ENCODE measurements around the gene PAFAH1B2. TPM values are rescaled to one million over a fixed set of nuclear protein-coding genes. Genes with fewer than 3 reads are reported as not detected.
"Not testable (repeated sequence)": the region's sequence is repeated elsewhere in the genome, so short reads cannot be mapped to it uniquely, and the experiment has no call there.

PAFAH1B2 gene
- total RNA-seq (2014; rRNA removed; shearing (Covaris generic)) = 82.6 and 88.4 TPM in 2 replicates

GRCh38 chr11:117143871-117144476 lies at the start of gene PAFAH1B2:
Gene PAFAH1B2 (plus strand): TSS chr11:117144287. CDS start chr11:117152448, 8,161 bp downstream.
- DNase-seq (ENCODE audit: low spot score) = peak; percentile 98

GRCh38 chr11:117094776-117095175 lies 49.3 kb upstream of the PAFAH1B2 start:
- DNase-seq (ENCODE audit: low spot score) = no peak

- peak; percentile 49 for DNase-seq (ENCODE audit: low spot score)
Observed at GRCh38 chr11:117095284-117096161, 48.6 kb upstream of the PAFAH1B2 start.

- no peak for DNase-seq (ENCODE audit: low spot score)
Observed at GRCh38 chr11:117096201-117096991, 47.7 kb upstream of the PAFAH1B2 start.

GRCh38 chr11:117097014-117097388 lies 47.1 kb upstream of the PAFAH1B2 start:
- DNase-seq (ENCODE audit: low spot score) = peak; percentile 15

- peak; percentile 39 for DNase-seq (ENCODE audit: low spot score)
Observed at GRCh38 chr11:117097389-117098268, 46.5 kb upstream of the PAFAH1B2 start.

GRCh38 chr11:117098269-117099232 lies 45.5 kb upstream of the PAFAH1B2 start, which contains the start of gene SIK3:
Gene SIK3 (minus strand): TSS chr11:117098428. CDS start chr11:117098415, 13 bp downstream.
- DNase-seq (ENCODE audit: low spot score) = peak; percentile 92

GRCh38 chr11:117099696-117100095 lies 44.4 kb upstream of the PAFAH1B2 start:
- DNase-seq (ENCODE audit: low spot score) = no peak

GRCh38 chr11:117100556-117100955 lies 43.5 kb upstream of the PAFAH1B2 start:
- no peak for DNase-seq (ENCODE audit: low spot score)

- no peak for DNase-seq (ENCODE audit: low spot score)
Observed at GRCh38 chr11:117107701-117108590, 36.1 kb upstream of the PAFAH1B2 start.

- no peak for DNase-seq (ENCODE audit: low spot score)
Observed at GRCh38 chr11:117110294-117110950, 33.7 kb upstream of the PAFAH1B2 start.

GRCh38 chr11:117112497-117112896 lies 31.6 kb upstream of the PAFAH1B2 start:
- not testable (repeated sequence) for DNase-seq (ENCODE audit: low spot score)

- DNase-seq (ENCODE audit: low spot score) = not testable (repeated sequence)
Observed at GRCh38 chr11:117112939-117113338, 31.1 kb upstream of the PAFAH1B2 start.

GRCh38 chr11:117117681-117118080 lies 26.4 kb upstream of the PAFAH1B2 start:
- no peak for DNase-seq (ENCODE audit: low spot score)

GRCh38 chr11:117121176-117121575 lies 22.9 kb upstream of the PAFAH1B2 start:
- DNase-seq (ENCODE audit: low spot score) = no peak

- DNase-seq (ENCODE audit: low spot score) = no peak
Observed at GRCh38 chr11:117122556-117122955, 21.5 kb upstream of the PAFAH1B2 start.

GRCh38 chr11:117126223-117126965 lies 17.7 kb upstream of the PAFAH1B2 start:
- no peak for DNase-seq (ENCODE audit: low spot score)

All from HT-29 (cell line).